ENCODE measurements around the gene MFN2. TPM values are rescaled to one million over a fixed set of nuclear protein-coding genes. Genes with fewer than 3 reads are reported as not detected.

The MFN2 gene
- total RNA-seq, 3 donors from 2014 or later (not counting 1 experiment from before 2014, with no cell fraction given) = 54.7 to 65.9 (median 55.8) TPM

DNA sequence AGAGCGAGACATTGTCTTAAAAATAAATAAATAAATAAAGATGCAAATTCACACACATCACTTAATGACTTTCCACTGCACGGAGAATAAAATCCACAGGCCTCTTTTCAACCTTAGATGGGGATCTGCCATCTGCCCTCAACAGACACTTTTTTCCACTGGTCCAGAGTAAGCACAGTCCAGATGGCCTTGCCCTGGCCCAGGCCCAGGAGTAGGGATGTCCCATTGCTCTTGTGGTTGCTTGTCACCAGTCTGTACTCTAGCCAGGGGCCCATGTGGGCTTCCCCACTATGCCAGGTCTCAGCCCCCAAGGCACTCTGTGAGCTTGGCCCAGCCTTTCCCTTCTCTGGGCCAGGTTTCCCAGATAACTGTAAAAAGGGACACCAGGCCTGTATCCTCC, 28.3 kb upstream of the MFN2 start:
- Histone ChIP-seq H3K9me3 (ENCODE audit: control insufficient read depth, insufficient read depth, low read length) (no peaks in the 10 kb centered on the region), H3K27me3 (ENCODE audit: control insufficient read depth, insufficient read depth, low read length) (no peaks in the 10 kb centered on the region), H3K4me1 (ENCODE audit: control insufficient read depth, insufficient read depth, low read length) (peaks cover 68% of the 10 kb centered on the region), H3K36me3 (ENCODE audit: control insufficient read depth, insufficient read depth, low read length) (peaks cover 10% of the 10 kb centered on the region), H3K27ac (ENCODE audit: low read length) (peak overlapping the region; percentile 77), H3K4me3 (ENCODE audit: low read length) (no peak overlapping the region)
- no peaks in the 10 kb centered on the region for H3K9me3 Mint-ChIP-seq
- H3K36me3 Mint-ChIP-seq = no peaks in the 10 kb centered on the region
- H3K4me3 Mint-ChIP-seq = peak overlapping the region; percentile 61
- intact Hi-C loops (cut with micrococcal nuclease) = no loop called here
- DNase-seq = no peak
- H3K27ac Mint-ChIP-seq = peak overlapping the region; percentile 73 to 80
- no peaks in the 10 kb centered on the region for H3K27me3 Mint-ChIP-seq (ENCODE audit: low read depth in 2 of 2)
- TF ChIP-seq, protein P1, sequence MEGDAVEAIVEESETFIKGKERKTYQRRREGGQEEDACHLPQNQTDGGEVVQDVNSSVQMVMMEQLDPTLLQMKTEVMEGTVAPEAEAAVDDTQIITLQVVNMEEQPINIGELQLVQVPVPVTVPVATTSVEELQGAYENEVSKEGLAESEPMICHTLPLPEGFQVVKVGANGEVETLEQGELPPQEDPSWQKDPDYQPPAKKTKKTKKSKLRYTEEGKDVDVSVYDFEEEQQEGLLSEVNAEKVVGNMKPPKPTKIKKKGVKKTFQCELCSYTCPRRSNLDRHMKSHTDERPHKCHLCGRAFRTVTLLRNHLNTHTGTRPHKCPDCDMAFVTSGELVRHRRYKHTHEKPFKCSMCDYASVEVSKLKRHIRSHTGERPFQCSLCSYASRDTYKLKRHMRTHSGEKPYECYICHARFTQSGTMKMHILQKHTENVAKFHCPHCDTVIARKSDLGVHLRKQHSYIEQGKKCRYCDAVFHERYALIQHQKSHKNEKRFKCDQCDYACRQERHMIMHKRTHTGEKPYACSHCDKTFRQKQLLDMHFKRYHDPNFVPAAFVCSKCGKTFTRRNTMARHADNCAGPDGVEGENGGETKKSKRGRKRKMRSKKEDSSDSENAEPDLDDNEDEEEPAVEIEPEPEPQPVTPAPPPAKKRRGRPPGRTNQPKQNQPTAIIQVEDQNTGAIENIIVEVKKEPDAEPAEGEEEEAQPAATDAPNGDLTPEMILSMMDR (IDR thresholded peaks at IDR 0.05) = no peak
- peaks cover 0 to 29% of the 10 kb centered on the region in 2 donors for H3K4me1 Mint-ChIP-seq
- 85% methylated on average over 1 of the region's 2 CpGs for WGBS (ENCODE audit: insufficient coverage)
- no peak for ATAC-seq

DNA sequence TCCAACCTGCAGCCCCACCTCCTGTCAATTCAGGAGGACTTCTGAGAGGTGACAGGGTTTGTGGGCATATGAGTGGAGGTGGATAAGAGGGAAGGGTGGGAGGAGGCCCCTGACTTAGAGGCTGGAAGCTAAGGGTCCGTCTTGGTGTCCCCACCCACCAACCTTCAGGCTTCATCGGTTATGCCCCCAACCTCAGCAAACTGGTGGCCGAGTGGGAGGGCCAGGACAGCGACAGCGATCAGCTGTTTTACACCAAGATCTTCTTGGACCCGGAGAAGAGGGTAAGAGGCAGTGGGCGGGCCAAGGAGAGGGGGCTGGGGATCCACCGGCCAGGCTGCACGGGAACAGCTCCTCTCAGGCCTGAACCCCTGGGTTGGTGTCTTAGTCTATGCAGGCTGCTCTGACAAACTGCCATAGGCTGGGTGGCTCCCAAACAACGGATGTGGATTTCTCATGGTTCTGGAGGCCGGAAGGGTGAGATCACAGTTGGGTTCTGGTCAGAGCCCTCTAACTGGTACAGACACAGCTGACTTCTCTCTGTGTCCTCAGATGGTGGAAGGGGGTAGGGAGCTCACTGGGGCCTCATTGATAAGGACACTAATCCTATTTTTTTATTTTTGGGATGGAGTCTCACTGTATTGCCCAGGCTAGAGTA, 27.7 kb upstream of the MFN2 start:
- peaks cover 12% of the 10 kb centered on the region for H3K36me3 ChIP-seq (ENCODE audit: control insufficient read depth, insufficient read depth, low read length)
- Mint-ChIP-seq H3K36me3 (no peaks in the 10 kb centered on the region), H3K9me3 (no peaks in the 10 kb centered on the region), H3K4me3 (peak overlapping the region; percentile 61), H3K27me3 (ENCODE audit: low read depth in 2 of 2) (no peaks in the 10 kb centered on the region), H3K4me1 (peaks cover 0 to 33% of the 10 kb centered on the region in 2 donors), H3K27ac (peak overlapping the region; percentile 73 to 80)
- TF ChIP-seq, protein P1 (IDR thresholded peaks at IDR 0.05) = no peak
- DNase-seq (peak; percentile 39 to 42), ATAC-seq (peak; percentile 87 to 96 (median 88))
- 75% methylated on average over 11 of the region's 11 CpGs for WGBS (ENCODE audit: insufficient coverage)
- intact Hi-C loops (cut with micrococcal nuclease) = no loop called here
- no peaks in the 10 kb centered on the region for H3K27me3 ChIP-seq (ENCODE audit: control insufficient read depth, insufficient read depth, low read length)
- peaks cover 70% of the 10 kb centered on the region for H3K4me1 ChIP-seq (ENCODE audit: control insufficient read depth, insufficient read depth, low read length)
- H3K9me3 ChIP-seq (ENCODE audit: control insufficient read depth, insufficient read depth, low read length) = no peaks in the 10 kb centered on the region
- H3K4me3 ChIP-seq (ENCODE audit: low read length) = no peak overlapping the region
- H3K27ac ChIP-seq (ENCODE audit: low read length) = peak overlapping the region; percentile 77

DNA sequence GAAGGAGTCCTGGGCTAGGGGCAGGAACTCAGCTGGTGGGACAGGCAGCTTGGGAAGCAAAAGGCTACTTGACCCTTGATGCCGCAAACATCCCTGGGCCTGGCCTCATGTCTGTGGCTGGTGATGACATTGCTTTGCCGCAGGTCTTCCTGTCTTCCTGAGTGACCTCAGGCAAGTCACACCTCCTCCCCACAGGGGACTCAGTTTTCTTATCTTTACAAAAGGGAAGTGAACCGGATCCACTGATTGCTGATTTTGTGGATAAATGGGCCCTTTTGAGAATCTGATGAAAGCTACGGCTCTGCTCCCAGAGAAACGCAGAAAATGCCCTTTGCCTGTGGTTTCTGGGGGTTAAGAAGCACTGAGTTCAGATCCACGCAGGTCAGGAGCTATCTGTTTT, 25.0 kb upstream of the MFN2 start:
- peak overlapping the region; percentile 44 for H3K27ac ChIP-seq (ENCODE audit: low read length)
- Mint-ChIP-seq H3K9me3 (no peaks in the 10 kb centered on the region), H3K27ac (peak overlapping the region; percentile 53 to 65), H3K27me3 (ENCODE audit: low read depth in 2 of 2) (no peaks in the 10 kb centered on the region), H3K4me3 (peak overlapping the region; percentile 37), H3K36me3 (no peaks in the 10 kb centered on the region), H3K4me1 (peaks cover 0 to 24% of the 10 kb centered on the region in 2 donors)
- intact Hi-C loops (cut with micrococcal nuclease) = no loop called here
- 84% methylated on average over 6 of the region's 6 CpGs for WGBS (ENCODE audit: insufficient coverage)
- H3K4me1 ChIP-seq (ENCODE audit: control insufficient read depth, insufficient read depth, low read length) = peaks cover 62% of the 10 kb centered on the region
- ATAC-seq = peak in 2 of 3 donors; percentile 32 to 66
- peaks cover 13% of the 10 kb centered on the region for H3K36me3 ChIP-seq (ENCODE audit: control insufficient read depth, insufficient read depth, low read length)
- DNase-seq = no peak
- no peaks in the 10 kb centered on the region for H3K9me3 ChIP-seq (ENCODE audit: control insufficient read depth, insufficient read depth, low read length)
- no peaks in the 10 kb centered on the region for H3K27me3 ChIP-seq (ENCODE audit: control insufficient read depth, insufficient read depth, low read length)
- H3K4me3 ChIP-seq (ENCODE audit: low read length) = no peak overlapping the region
- TF ChIP-seq, protein P1 (IDR thresholded peaks at IDR 0.05) = no peak

DNA sequence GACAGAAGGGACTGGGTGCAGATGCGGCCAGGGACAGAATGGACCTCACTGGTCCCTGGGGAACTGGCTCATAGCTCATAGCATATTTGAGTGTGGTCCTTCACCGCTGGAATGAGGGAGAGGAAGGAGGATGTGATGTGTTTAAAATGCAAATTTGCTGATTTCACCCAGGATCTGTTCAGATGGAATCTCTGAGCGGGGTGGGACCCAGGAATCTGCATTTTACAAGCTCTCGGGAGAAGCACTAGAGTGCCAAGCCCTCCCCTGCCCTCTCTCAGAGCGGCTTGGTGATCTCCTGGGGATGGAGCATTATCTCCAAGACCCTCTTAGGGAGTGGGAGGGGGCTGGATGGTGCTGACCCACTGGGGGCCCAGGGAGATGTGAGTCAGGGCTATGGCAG, 22.8 kb upstream of the MFN2 start:
- no peak overlapping the region for H3K4me3 ChIP-seq (ENCODE audit: low read length)
- Mint-ChIP-seq H3K4me1 (peaks cover 0 to 25% of the 10 kb centered on the region in 2 donors), H3K9me3 (no peaks in the 10 kb centered on the region), H3K27ac (peak overlapping the region; percentile 6 to 72), H3K4me3 (no peak overlapping the region), H3K27me3 (ENCODE audit: low read depth in 2 of 2) (no peaks in the 10 kb centered on the region), H3K36me3 (no peaks in the 10 kb centered on the region)
- WGBS (ENCODE audit: insufficient coverage) = 100% methylated on average over 5 of the region's 5 CpGs
- peaks cover 10% of the 10 kb centered on the region for H3K36me3 ChIP-seq (ENCODE audit: control insufficient read depth, insufficient read depth, low read length)
- peaks cover 46% of the 10 kb centered on the region for H3K4me1 ChIP-seq (ENCODE audit: control insufficient read depth, insufficient read depth, low read length)
- no peaks in the 10 kb centered on the region for H3K9me3 ChIP-seq (ENCODE audit: control insufficient read depth, insufficient read depth, low read length)
- intact Hi-C loops (cut with micrococcal nuclease) = no loop called here
- no peak for DNase-seq
- TF ChIP-seq, protein P1 (IDR thresholded peaks at IDR 0.05) = no peak
- no peaks in the 10 kb centered on the region for H3K27me3 ChIP-seq (ENCODE audit: control insufficient read depth, insufficient read depth, low read length)
- H3K27ac ChIP-seq (ENCODE audit: low read length) = no peak overlapping the region
- ATAC-seq = no peak

All from natural killer cell (primary cell).